Osteoblast (primary cell): Measurements from ENCODE around the gene PDGFD. TPM values are rescaled to one million over a fixed set of nuclear protein-coding genes. Genes with fewer than 3 reads are reported as not detected.

Experiments
- DNase-seq: peaks from one replicate; pipeline ENCODE4 v3.0.0; 2011; ENCODE audit warnings: low spot score, mixed read lengths; ENCODE audit not compliant: insufficient read length; ENCODE audit errors: missing footprints
- H2AFZ ChIP-seq: 2 replicates; pipeline ENCODE4 v1.6.0; 2011; ENCODE audit warnings: mild to moderate bottlenecking, low read length
- H3K27ac ChIP-seq: 2 replicates; pipeline ENCODE4 v1.5.1; 2011; ENCODE audit warnings: mild to moderate bottlenecking, low read depth, low read length, moderate library complexity
- H3K27me3 ChIP-seq: 2 replicates; pipeline ENCODE4 v1.6.0; 2012; ENCODE audit warnings: mild to moderate bottlenecking, control low read depth, inconsistent platforms, low read length, moderate library complexity; ENCODE audit not compliant: insufficient read depth
- H3K36me3 ChIP-seq: 2 replicates; pipeline ENCODE4 v1.5.1; 2011; ENCODE audit warnings: mild to moderate bottlenecking, low read length, control low read depth, moderate library complexity; ENCODE audit not compliant: insufficient read depth
- H3K4me1 ChIP-seq: 2 replicates; pipeline ENCODE4 v1.5.1; 2011; ENCODE audit warnings: mild to moderate bottlenecking, low read length, control low read depth, moderate library complexity; ENCODE audit not compliant: insufficient read depth
- H3K4me2 ChIP-seq: 2 replicates; pipeline ENCODE4 v1.6.0; 2011; ENCODE audit warnings: mild to moderate bottlenecking, low read length; ENCODE audit not compliant: insufficient read depth
- H3K4me3 ChIP-seq: fragments of 200-600 bp; sonication (generic); 3 replicates; pipeline ENCODE4 v1.5.1; 2012; ENCODE audit warnings: mild to moderate bottlenecking, low read length, inconsistent platforms; ENCODE audit not compliant: insufficient read depth
- H3K79me2 ChIP-seq: 2 replicates; pipeline ENCODE4 v1.6.0; 2012; ENCODE audit warnings: mild to moderate bottlenecking, low read length, control low read depth, inconsistent platforms; ENCODE audit not compliant: insufficient read depth
- H3K9me3 ChIP-seq: 2 replicates; pipeline ENCODE4 v1.5.1; 2011; ENCODE audit warnings: low read depth, low read length, control low read depth
- H4K20me1 ChIP-seq: 2 replicates; pipeline ENCODE4 v1.6.0; 2012; ENCODE audit warnings: mild to moderate bottlenecking, low read length, control low read depth; ENCODE audit not compliant: insufficient read depth
- CTCF ChIP-seq: IDR thresholded peaks from 2 replicates; pipeline ENCODE4 v1.5.1; 2011; ENCODE audit warnings: mild to moderate bottlenecking, low read depth, low read length, moderate library complexity; ENCODE audit errors: extremely low read depth
- total RNA-seq: library from RNA; depleted of rRNA; stranded (reverse); fragments of >200 nt; gene quantifications from 2 replicates; pipeline ENCODE4 v1.2.3, GENCODE V29; 2012

Gene PDGFD
- total RNA-seq, 1 donor: 4.7 TPM

GRCh38 chr11:104060820-104061219, 103.1 kb downstream of the PDGFD start:
- no peak for DNase-seq
- Histone ChIP-seq H3K4me1 (no peaks in the 10 kb centered on the region), H3K27ac (no peak overlapping the region), H3K9me3 (no peaks in the 10 kb centered on the region), H3K4me3 (no peak overlapping the region), H3K79me2 (no peaks in the 10 kb centered on the region), H3K27me3 (no peaks in the 10 kb centered on the region), H2AFZ (no peak overlapping the region), H4K20me1 (no peaks in the 10 kb centered on the region), H3K4me2 (no peak overlapping the region), H3K36me3 (no peaks in the 10 kb centered on the region)
- TF ChIP-seq CTCF: no peak

- no peak for TF ChIP-seq CTCF
These were observed 103.7 kb downstream of the PDGFD start for GRCh38 chr11:104060004-104060794.

GRCh38 chr11:104058680-104059079, 105.3 kb downstream of the PDGFD start:
- no peaks in the 10 kb centered on the region for H3K27me3 ChIP-seq
- H2AFZ ChIP-seq: no peak overlapping the region
- no peaks in the 10 kb centered on the region for H3K79me2 ChIP-seq
- no peak overlapping the region for H3K27ac ChIP-seq
- H3K4me2 ChIP-seq: no peak overlapping the region
- no peaks in the 10 kb centered on the region for H3K4me1 ChIP-seq
- no peak overlapping the region for H3K4me3 ChIP-seq
- H3K36me3 ChIP-seq: no peaks in the 10 kb centered on the region
- H3K9me3 ChIP-seq: no peaks in the 10 kb centered on the region
- DNase-seq: no peak
- TF ChIP-seq CTCF: no peak
- no peaks in the 10 kb centered on the region for H4K20me1 ChIP-seq

More at GRCh38 chr11:104060004-104060794, 103.7 kb downstream of the PDGFD start:
- no peak overlapping the region for H3K4me3 ChIP-seq
- no peak overlapping the region for H3K27ac ChIP-seq
- H3K4me1 ChIP-seq: no peaks in the 10 kb centered on the region
- H3K9me3 ChIP-seq: no peaks in the 10 kb centered on the region
- H2AFZ ChIP-seq: no peak overlapping the region
- no peaks in the 10 kb centered on the region for H3K36me3 ChIP-seq
- H4K20me1 ChIP-seq: no peaks in the 10 kb centered on the region
- H3K79me2 ChIP-seq: no peaks in the 10 kb centered on the region
- H3K27me3 ChIP-seq: no peaks in the 10 kb centered on the region
- H3K4me2 ChIP-seq: no peak overlapping the region
- no peak for DNase-seq

- no peak overlapping the region for H3K27ac ChIP-seq
- no peaks in the 10 kb centered on the region for H3K27me3 ChIP-seq
- no peaks in the 10 kb centered on the region for H3K79me2 ChIP-seq
- no peaks in the 10 kb centered on the region for H3K9me3 ChIP-seq
- H3K36me3 ChIP-seq: no peaks in the 10 kb centered on the region
- no peak for DNase-seq
- no peaks in the 10 kb centered on the region for H3K4me1 ChIP-seq
- TF ChIP-seq CTCF: no peak
- no peak overlapping the region for H2AFZ ChIP-seq
- no peak overlapping the region for H3K4me2 ChIP-seq
- H3K4me3 ChIP-seq: no peak overlapping the region
- no peaks in the 10 kb centered on the region for H4K20me1 ChIP-seq
These were observed 106.0 kb downstream of the PDGFD start for GRCh38 chr11:104057908-104058307.
